Retinal pigment epithelial cell (primary cell): ENCODE results near the gene PHYHD1.

ENCODE experiments used
- DNase-seq: peaks from one replicate; pipeline ENCODE4 v3.0.0-alpha.2; 2010; ENCODE audit warnings: low read depth
- H3K4me3 ChIP-seq: 2 replicates; pipeline ENCODE4 v1.5.1; 2011; ENCODE audit warnings: mild to moderate bottlenecking, low read length, control low read depth, moderate library complexity
- TF ChIP-seq, protein P1 (sequence below): conservative IDR thresholded peaks from 2 replicates; pipeline ENCODE4 v1.5.1; 2011; ENCODE audit warnings: low read depth, low read length, control low read depth, inconsistent platforms

Gene PHYHD1

DNA sequence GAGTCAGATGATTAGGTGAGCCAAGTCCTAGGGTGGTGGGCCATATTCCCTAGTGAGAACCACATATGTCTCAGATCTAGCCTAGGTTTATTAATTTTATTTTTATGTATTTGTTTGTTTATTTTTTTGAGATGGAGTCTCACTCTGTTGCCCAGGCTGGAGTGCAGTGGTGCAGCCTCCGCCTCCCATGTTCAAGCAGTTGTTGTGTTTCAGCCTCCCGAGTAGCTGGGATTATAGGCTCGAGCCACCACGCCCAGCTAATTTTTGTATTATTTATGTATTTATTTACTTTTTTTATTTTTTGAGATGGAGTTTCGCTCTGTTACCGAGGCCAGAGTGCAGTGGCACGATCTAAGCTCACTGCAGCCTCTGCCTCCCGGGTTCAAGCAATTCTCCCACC is 62.8 kb downstream of the PHYHD1 start:
- no peak overlapping the region for H3K4me3 ChIP-seq
- TF ChIP-seq, protein P1, sequence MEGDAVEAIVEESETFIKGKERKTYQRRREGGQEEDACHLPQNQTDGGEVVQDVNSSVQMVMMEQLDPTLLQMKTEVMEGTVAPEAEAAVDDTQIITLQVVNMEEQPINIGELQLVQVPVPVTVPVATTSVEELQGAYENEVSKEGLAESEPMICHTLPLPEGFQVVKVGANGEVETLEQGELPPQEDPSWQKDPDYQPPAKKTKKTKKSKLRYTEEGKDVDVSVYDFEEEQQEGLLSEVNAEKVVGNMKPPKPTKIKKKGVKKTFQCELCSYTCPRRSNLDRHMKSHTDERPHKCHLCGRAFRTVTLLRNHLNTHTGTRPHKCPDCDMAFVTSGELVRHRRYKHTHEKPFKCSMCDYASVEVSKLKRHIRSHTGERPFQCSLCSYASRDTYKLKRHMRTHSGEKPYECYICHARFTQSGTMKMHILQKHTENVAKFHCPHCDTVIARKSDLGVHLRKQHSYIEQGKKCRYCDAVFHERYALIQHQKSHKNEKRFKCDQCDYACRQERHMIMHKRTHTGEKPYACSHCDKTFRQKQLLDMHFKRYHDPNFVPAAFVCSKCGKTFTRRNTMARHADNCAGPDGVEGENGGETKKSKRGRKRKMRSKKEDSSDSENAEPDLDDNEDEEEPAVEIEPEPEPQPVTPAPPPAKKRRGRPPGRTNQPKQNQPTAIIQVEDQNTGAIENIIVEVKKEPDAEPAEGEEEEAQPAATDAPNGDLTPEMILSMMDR, result no peak
- no peak for DNase-seq

DNA sequence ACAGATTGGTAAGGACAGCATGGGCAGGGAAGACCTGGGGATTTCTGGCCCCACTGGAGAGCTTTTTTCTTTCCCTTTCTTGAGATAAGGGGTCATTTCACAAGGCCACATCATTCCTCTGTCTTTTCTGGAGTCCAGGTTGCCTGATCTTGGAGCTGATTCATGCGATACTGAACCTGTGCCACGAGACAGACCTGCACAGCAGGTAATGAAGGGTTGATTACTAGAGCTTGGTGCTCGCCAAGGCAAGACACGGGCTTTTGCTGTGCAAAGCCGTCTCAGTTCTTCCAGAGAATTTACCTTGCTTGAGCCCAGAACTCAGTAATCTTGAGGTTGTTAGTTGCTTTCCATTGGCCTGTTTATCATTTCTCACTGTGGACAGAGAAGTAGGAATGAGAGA is 65.9 kb downstream of the PHYHD1 start:
- H3K4me3 ChIP-seq, result no peak overlapping the region
- DNase-seq, result no peak
- TF ChIP-seq, protein P1, result no peak

DNA sequence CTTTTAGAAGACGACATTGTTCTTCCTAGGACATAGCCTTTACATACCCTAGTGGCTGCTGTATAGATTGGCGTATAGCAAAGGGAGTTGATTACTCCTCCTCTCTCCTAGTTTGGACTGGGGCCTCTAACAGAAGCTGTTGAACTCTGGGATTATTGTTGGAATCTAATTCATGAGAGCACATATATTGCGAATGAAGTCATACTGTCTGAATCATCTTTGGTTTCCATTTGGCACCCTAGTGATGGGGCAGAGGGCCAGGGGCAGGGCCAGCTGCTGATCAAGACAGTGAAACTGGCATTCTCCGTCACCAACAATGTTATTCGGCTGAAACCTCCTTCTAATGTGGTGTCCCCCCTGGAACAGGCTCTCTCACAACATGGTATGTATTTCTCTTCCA is 67.0 kb downstream of the PHYHD1 start:
- no peak for DNase-seq
- H3K4me3 ChIP-seq, result no peak overlapping the region
- TF ChIP-seq, protein P1, result no peak
